ENCODE results near the gene LTBP2. TPM values are rescaled to one million over a fixed set of nuclear protein-coding genes. Genes with fewer than 3 reads are reported as not detected.

Gene LTBP2
- total RNA-seq, 1 donor from 2014 or later = 0.07 TPM

DNA sequence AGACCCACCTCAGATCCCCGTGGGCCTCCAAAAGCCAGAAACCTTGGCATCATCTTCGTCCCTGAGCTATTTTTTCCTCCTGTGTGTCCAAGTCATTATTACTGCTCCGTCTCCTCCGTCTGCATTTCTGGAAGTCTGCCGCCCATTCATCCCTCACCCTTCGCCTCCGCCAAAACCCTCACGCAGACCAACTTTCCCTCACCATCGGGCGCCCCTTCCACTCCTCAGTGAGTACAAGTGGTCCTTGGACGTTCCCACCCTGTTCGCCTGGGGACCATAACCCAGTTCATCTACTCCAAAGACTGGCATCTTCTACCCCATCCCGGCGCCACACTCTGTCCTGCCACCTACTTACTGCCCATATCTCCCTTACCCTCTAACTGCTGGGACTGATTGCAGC, 3.7 kb upstream of the LTBP2 start:
- peaks cover 58% of the 10 kb centered on the region for H3K4me1 Mint-ChIP-seq (ENCODE audit: low read depth)
- no peak overlapping the region for H3K4me3 Mint-ChIP-seq (ENCODE audit: low read depth)
- H3K9me3 Mint-ChIP-seq = no peaks in the 10 kb centered on the region
- H3K27me3 Mint-ChIP-seq (ENCODE audit: low read depth) = peaks cover 25% of the 10 kb centered on the region
- H3K36me3 Mint-ChIP-seq (ENCODE audit: low read depth) = no peaks in the 10 kb centered on the region
- H3K27ac Mint-ChIP-seq = no peak overlapping the region
- intact Hi-C loops (cut with micrococcal nuclease) = loop anchor here (5.0 kb wide), 3 partner anchors 52 to 227 kb away; no protein-coding TSS in a partner anchor
- DNase-seq (ENCODE audit: low spot score) = no peak

DNA sequence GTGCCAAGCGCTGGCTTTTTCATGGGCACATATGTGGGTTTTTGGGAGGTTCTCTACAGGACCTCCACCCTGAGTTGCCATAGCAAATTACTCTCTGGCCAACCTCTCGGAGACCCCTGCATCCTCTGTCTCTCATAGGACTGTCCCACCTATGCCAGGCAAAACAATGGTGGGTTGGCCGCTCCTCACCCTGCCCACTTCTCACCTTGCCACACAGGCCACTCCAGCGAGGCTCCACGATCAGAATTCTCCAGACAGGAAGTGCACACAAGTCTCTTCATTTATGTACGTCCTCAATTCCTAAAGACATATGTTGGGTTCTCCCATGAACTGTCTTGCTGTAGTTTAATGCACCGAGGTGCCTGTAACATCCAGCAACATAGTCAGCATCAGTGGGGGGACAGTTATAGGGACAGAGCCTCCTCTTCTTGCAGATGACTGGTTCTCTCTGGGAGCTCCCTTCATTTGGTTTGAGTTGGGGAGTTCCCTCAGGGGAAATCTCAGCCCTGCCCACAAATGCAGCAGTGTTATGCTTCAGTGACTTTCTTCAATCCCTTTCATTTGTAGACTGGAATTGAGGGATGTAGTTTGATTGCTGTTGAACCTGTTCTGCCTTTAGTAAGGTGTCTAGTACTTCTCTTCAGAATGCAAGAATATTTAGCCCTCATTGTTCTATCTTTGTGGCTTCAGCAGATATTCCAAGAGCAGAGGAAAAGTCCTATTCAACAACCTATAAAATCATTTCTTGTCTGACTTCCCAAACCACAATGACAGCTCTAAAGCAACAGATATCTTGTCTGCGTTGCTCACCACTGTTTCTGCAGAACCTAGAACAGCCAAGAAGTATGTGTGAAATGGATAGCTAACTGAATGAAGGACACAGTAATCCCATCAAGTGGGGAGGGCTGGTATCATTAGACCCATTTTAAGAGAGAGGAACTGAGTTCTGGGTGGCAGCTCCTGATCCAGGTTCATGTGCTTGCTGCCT, 2.8 kb upstream of the LTBP2 start:
- Mint-ChIP-seq H3K9me3 (no peaks in the 10 kb centered on the region), H3K27ac (no peak overlapping the region), H3K4me3 (ENCODE audit: low read depth) (no peak overlapping the region), H3K36me3 (ENCODE audit: low read depth) (no peaks in the 10 kb centered on the region), H3K27me3 (ENCODE audit: low read depth) (peaks cover 35% of the 10 kb centered on the region), H3K4me1 (ENCODE audit: low read depth) (peaks cover 49% of the 10 kb centered on the region)
- no peak for DNase-seq (ENCODE audit: low spot score)
- intact Hi-C loops (cut with micrococcal nuclease) = loop anchor here (5.0 kb wide), 4 partner anchors 52 to 253 kb away; no protein-coding TSS in a partner anchor

DNA sequence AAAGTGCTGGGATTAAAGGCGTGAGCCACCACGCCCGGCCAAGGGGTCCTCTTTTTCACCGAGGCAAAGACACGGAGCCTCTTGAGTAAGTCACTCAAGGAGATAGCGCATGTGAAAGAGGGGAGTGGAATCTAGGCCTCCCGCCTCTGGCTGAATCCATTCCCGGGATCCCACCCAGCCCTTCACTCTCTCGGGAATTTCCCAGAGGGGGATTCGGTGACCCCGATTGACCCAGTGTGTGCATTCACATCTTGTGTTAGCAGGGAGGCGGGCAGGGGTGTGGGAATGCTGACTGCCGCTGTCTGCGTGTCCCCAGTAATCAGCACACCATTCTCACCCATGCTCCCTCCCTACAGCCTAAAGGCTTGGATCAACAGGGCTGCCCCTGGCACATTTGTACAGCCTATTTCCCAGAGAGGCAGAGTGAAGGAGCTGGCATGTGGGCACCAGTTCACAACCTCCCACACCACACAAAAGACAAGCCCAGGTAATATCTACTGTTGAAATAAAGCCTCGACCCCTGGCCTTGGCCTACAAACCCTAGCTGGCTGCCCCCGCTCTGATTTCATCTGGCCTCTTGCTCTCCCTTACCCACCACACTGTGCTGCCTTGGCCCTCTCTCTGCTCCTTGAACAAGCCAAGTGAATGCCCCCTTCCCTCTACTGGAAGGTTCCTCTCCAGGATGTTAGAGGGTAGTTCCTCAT, 1.3 kb upstream of the LTBP2 start:
- Mint-ChIP-seq H3K36me3 (ENCODE audit: low read depth) (no peaks in the 10 kb centered on the region), H3K4me1 (ENCODE audit: low read depth) (peaks cover 38% of the 10 kb centered on the region), H3K27me3 (ENCODE audit: low read depth) (peaks cover 43% of the 10 kb centered on the region), H3K9me3 (no peaks in the 10 kb centered on the region), H3K4me3 (ENCODE audit: low read depth) (peak overlapping the region; percentile 59), H3K27ac (no peak overlapping the region)
- no peak for DNase-seq (ENCODE audit: low spot score)
- intact Hi-C loops (cut with micrococcal nuclease) = loop anchor here (5.0 kb wide), 1 partner anchor 251 kb away; no protein-coding TSS in a partner anchor

DNA sequence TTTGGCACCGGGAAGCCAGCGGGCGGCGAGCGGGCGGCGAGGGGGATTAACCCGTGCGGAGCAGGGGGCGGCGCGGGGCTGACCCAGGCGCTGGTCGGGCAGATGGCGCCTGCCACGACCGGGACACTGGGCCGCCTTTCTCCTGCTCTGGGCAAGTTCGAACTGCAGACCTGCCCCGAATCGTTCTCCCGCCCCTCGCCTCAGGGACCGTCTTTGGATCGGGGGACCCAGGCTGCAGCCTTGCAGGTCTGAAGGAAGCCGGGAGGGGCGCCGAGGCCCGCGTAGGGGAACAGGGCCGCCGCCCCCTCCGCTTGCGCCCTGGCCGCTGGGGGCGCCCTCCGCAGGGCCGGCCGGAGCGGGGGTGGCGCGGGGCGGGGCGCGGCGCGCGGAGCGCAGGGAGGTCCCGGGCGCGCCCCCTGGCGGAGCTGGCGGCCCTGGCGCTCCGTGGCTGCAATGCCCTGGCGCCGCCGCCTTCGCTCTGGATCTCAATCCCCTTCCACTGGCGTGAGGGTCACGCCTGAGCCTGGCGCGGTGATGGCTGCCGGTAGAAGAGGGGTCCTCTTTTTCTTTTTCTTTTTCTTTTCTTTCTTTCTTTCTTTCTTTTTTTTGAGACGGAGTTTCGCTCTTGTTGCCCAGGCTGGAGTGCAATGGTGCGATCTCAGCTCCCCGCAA, 449 bp upstream of the LTBP2 start:
- intact Hi-C loops (cut with micrococcal nuclease) = loop anchor here (5.0 kb wide), 1 partner anchor 250 kb away; no protein-coding TSS in a partner anchor
- DNase-seq (ENCODE audit: low spot score) = peak; percentile 76
- peak overlapping the region; percentile 70 for H3K4me3 Mint-ChIP-seq (ENCODE audit: low read depth)
- no peak overlapping the region for H3K27ac Mint-ChIP-seq
- H3K9me3 Mint-ChIP-seq = no peaks in the 10 kb centered on the region
- peaks cover 43% of the 10 kb centered on the region for H3K27me3 Mint-ChIP-seq (ENCODE audit: low read depth)
- no peaks in the 10 kb centered on the region for H3K36me3 Mint-ChIP-seq (ENCODE audit: low read depth)
- H3K4me1 Mint-ChIP-seq (ENCODE audit: low read depth) = peaks cover 30% of the 10 kb centered on the region

DNA sequence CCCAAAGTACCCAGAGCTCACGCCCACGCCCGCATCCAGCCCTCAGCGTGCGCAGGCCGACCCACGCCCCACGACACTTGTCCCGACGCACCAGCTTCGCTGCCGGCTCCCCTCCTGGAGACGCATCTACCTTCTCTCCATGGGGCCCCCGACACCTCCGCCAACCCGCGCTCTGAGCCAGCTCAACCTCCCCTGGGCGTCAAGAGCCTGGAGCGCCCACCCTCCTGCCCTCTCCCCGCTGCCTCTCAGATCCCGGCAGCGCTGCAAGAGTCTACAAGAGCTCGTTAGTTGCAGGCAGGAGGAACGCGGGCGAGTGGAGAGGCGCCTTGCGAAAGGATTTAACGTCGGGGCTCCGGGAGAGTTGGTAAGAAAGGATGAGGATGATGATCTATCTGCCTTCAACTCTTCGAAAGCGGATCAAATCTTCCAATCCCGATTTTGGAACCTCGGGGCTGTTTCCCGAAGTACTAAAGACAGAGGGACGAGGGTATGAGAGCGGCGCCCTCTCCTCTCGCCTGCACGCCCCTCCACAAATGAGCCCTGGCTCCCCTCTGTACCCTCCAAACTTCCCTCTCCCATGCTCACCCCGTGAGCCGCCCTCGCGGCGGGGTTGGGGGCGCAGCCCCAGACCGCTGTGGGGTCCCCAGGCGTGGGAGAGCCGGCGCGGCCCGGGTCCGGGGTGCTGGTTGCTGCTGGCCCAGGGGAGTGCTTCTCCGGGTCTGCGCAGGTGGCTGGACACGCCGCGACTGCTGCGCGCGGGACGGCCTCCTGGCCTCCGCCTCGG, 979 bp downstream of the LTBP2 start:
- Mint-ChIP-seq H3K27me3 (ENCODE audit: low read depth) (peaks cover 42% of the 10 kb centered on the region), H3K4me1 (ENCODE audit: low read depth) (peaks cover 20% of the 10 kb centered on the region), H3K9me3 (no peaks in the 10 kb centered on the region), H3K27ac (no peak overlapping the region), H3K36me3 (ENCODE audit: low read depth) (no peaks in the 10 kb centered on the region), H3K4me3 (ENCODE audit: low read depth) (peak overlapping the region; percentile 59)
- DNase-seq (ENCODE audit: low spot score) = no peak
- intact Hi-C loops (cut with micrococcal nuclease) = loop anchor here (5.0 kb wide), 1 partner anchor 249 kb away; no protein-coding TSS in a partner anchor

DNA sequence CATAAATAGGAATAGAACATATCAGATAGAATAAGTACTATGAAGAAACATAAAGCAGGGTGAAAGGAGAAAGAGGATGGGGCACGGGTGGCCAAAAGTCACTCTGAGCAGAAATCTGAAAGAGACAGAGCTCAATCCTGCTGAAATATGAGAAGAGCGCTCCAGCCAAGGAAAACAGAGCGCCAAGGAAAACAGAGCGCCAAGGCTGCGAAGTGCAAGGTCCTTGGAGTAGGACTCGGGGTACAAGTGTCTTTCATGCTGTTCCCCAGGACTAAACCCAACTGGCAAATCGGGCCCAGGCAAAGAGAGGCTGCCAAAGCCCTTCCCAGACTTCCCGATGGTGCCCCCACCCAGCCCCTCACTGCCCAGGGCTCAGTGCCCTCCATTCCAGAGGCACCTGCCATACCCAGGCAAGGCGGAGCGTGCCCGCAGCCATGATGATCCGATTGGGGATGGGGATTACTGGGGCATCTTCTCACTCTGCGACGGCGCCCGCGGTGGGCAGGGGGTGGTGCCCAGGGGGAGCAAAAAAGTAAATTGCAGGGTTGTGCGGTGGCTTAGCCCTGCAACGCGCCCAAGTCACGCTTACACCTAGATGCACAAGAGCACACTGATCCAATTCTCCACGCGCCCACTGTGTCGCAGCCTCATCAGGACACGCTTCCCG, 1.7 kb downstream of the LTBP2 start:
- H3K36me3 Mint-ChIP-seq (ENCODE audit: low read depth) = no peaks in the 10 kb centered on the region
- H3K4me1 Mint-ChIP-seq (ENCODE audit: low read depth) = peaks cover 14% of the 10 kb centered on the region
- DNase-seq (ENCODE audit: low spot score) = no peak
- H3K9me3 Mint-ChIP-seq = no peaks in the 10 kb centered on the region
- H3K27ac Mint-ChIP-seq = no peak overlapping the region
- peaks cover 34% of the 10 kb centered on the region for H3K27me3 Mint-ChIP-seq (ENCODE audit: low read depth)
- intact Hi-C loops (cut with micrococcal nuclease) = loop anchor here (5.0 kb wide), 1 partner anchor 248 kb away; no protein-coding TSS in a partner anchor
- H3K4me3 Mint-ChIP-seq (ENCODE audit: low read depth) = peak overlapping the region; percentile 59

DNA sequence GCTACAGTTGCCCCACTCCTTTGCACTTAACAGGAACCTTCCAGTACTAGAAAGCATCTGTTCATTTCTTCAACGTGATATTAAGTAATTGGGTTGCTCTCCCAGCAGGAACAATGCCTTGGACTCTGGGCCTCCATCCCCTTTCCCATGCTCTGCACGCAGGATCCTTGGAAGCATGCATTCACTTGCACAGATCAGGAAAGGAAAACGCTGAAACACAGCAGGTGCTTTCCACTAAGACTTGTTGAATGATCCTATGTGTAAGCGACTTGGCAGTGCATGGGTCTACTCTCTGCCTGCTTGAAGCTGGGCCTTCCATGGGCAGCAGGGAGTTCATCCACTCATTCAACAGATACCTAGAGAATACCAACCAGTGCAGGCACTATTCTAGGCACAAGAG, 2.3 kb downstream of the LTBP2 start:
- H3K4me3 Mint-ChIP-seq (ENCODE audit: low read depth) = peak overlapping the region; percentile 59
- no peak for DNase-seq (ENCODE audit: low spot score)
- H3K4me1 Mint-ChIP-seq (ENCODE audit: low read depth) = peaks cover 10% of the 10 kb centered on the region
- peaks cover 34% of the 10 kb centered on the region for H3K27me3 Mint-ChIP-seq (ENCODE audit: low read depth)
- intact Hi-C loops (cut with micrococcal nuclease) = loop anchor here (2.0 to 5.0 kb wide), 3 partner anchors 103 to 247 kb away; partner anchors contain the start of genes AREL1 and FCF1
- no peak overlapping the region for H3K27ac Mint-ChIP-seq
- no peaks in the 10 kb centered on the region for H3K9me3 Mint-ChIP-seq
- H3K36me3 Mint-ChIP-seq (ENCODE audit: low read depth) = no peaks in the 10 kb centered on the region

DNA sequence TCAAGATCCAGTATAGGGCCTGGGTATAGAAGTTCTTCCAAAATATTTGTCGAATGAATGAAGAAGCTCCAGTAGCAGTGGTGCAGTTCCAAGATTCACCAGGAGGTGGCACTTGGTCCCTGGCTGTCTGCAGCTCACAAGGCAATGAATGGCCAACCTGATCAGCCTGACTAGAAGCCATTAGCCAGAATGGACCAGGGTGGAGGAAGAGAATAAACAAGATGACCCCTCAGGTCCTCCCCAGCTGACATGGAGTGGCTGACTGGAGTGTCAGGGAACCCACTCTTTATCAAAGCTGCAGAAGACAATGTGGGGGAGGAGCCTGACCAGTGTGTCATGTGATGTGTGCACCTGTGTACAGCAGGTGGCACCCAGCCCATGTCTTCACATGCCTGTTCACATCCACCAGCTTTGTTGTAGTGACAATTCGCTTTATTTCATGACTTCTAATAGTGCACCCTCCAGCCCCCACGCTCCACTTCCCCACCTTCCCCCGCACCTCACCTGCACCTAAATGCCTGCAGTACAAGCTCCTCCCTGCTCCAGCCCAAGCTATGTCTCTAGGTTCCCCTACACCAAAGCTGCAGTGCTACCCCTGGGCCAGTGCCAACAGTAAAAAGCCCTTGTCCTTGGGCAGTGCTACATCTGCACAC, 3.0 kb downstream of the LTBP2 start:
- H3K27me3 Mint-ChIP-seq (ENCODE audit: low read depth) = peaks cover 29% of the 10 kb centered on the region
- H3K4me1 Mint-ChIP-seq (ENCODE audit: low read depth) = peaks cover 7% of the 10 kb centered on the region
- no peak overlapping the region for H3K4me3 Mint-ChIP-seq (ENCODE audit: low read depth)
- peak; percentile 71 for DNase-seq (ENCODE audit: low spot score)
- intact Hi-C loops (cut with micrococcal nuclease) = loop anchor here (2.0 to 5.0 kb wide), 2 partner anchors 103 to 196 kb away; partner anchors contain the start of genes AREL1 and FCF1
- no peak overlapping the region for H3K27ac Mint-ChIP-seq
- no peaks in the 10 kb centered on the region for H3K9me3 Mint-ChIP-seq
- no peaks in the 10 kb centered on the region for H3K36me3 Mint-ChIP-seq (ENCODE audit: low read depth)

DNA sequence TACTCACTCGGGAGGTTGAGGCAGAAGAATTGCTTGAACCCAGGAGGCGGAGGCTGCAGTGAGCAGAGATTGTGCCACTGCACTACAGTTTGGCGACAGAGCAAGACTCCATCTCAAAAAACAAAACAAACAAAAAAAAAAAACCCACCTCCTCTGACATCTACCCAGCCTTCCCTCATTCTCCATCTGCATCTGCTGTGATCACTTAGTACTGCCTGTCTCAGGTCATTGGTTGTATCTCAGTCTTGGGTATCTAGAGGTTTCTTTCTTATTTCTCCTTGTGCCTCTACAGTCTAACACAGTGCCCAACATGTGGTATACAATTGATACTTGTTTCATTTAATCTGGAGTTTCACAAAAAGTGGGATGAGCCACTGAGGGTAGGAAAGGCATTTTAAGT, 5.3 kb downstream of the LTBP2 start:
- Mint-ChIP-seq H3K27me3 (ENCODE audit: low read depth) (peaks cover 26% of the 10 kb centered on the region), H3K36me3 (ENCODE audit: low read depth) (no peaks in the 10 kb centered on the region), H3K4me1 (ENCODE audit: low read depth) (peaks cover 3% of the 10 kb centered on the region), H3K4me3 (ENCODE audit: low read depth) (no peak overlapping the region), H3K9me3 (no peaks in the 10 kb centered on the region), H3K27ac (no peak overlapping the region)
- no peak for DNase-seq (ENCODE audit: low spot score)
- intact Hi-C loops (cut with micrococcal nuclease) = loop anchor here (5.0 kb wide), 1 partner anchor 106 kb away; the partner anchor contains the start of genes AREL1 and FCF1

DNA sequence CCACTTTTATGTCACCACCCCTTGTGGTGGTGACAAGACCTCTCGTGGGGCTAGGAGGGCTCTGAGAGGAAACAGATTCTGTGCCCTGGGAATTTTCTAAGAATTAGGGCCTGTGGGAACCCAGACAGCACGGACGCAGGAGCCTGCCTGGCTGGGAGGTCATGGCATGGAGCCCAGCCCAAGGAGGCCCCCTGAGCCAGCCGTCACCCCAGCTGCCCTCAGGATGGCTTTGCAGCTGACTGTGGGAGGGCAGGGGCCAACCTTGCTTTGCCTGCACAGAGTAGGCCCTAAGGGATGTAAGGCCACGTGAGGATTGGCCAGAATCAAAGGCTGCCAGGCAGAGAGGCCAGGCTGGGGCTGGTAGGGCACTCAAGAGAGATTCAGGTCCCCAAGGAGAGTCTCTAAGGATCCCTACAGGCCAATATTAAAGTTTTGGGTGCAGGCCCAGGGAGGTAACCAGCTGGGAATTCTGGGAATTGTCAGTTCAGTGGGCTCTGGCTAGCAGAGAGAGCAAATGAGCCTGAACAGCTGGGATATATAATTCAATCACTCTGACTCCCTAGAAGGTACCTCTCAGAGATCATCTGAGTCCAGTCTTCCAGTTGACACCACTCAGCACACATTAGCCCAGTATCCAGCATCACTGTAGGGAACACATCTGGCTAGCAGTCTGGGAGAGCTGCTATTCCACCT, 6.4 kb downstream of the LTBP2 start:
- intact Hi-C loops (cut with micrococcal nuclease) = loop anchor here (5.0 kb wide), 1 partner anchor 107 kb away; the partner anchor contains the start of genes AREL1 and FCF1
- H3K27me3 Mint-ChIP-seq (ENCODE audit: low read depth) = peaks cover 21% of the 10 kb centered on the region
- no peaks in the 10 kb centered on the region for H3K9me3 Mint-ChIP-seq
- no peak overlapping the region for H3K27ac Mint-ChIP-seq
- H3K4me1 Mint-ChIP-seq (ENCODE audit: low read depth) = peaks cover 3% of the 10 kb centered on the region
- no peak overlapping the region for H3K4me3 Mint-ChIP-seq (ENCODE audit: low read depth)
- H3K36me3 Mint-ChIP-seq (ENCODE audit: low read depth) = no peaks in the 10 kb centered on the region
- no peak for DNase-seq (ENCODE audit: low spot score)
